ENCODE data around the gene MRGPRX2. TPM values are rescaled to one million over a fixed set of nuclear protein-coding genes. Genes with fewer than 3 reads are reported as not detected.
A peak's percentile ranks its signal among the peaks of the same experiment; 100 is the strongest.

The MRGPRX2 gene
- total and polyA plus RNA-seq, 2 donors (not counting 3 experiments of a cell fraction or from before 2014, with no cell fraction given): not detected

- no peaks in the 10 kb centered on the region for H3K9me3 ChIP-seq (replicated peaks; ENCODE audit: control insufficient read depth, insufficient read depth, low read length)
- H3K27ac ChIP-seq (ENCODE audit: insufficient read depth, low read depth, low read length): peak overlapping the region; percentile 78
- no TSS peak for BruUV-seq (replicated peaks)
- intact Hi-C loops (cut with micrococcal nuclease) (loop anchor here (1.0 kb wide), 1 partner anchor 8 kb away; no protein-coding TSS in a partner anchor), dilution Hi-C loops (cut with MboI; ENCODE audit: extremely low pct_ligation_motif_present, low sequenced_read_pairs) (no loop called here)
- H3K4me2 ChIP-seq (ENCODE audit: insufficient read depth, low read length): no peak overlapping the region
- no peak overlapping the region for H3K4me3 ChIP-seq (replicated peaks in 1 of 3; ENCODE audit: insufficient read depth in 1 of 3, low read depth in 1 of 3, low read length in 3 of 3)
- H3K9me1 ChIP-seq (replicated peaks; ENCODE audit: control insufficient read depth, extremely low read depth, insufficient read depth, low read length): no peaks in the 10 kb centered on the region
- H3K36me3 ChIP-seq (ENCODE audit: control insufficient read depth in 2 of 2, extremely low read depth in 1 of 2, insufficient read depth in 2 of 2, low read length in 2 of 2): no peaks in the 10 kb centered on the region
- peak; percentile 98 for FAIRE-seq
- ChIA-PET POLR2A (interaction anchor here (1.0 to 1.5 kb wide), 2 partner anchors 10 to 15 kb away, joined by 3 to 6 read pairs; no protein-coding TSS in a partner anchor), CTCF (interaction anchor here (1.0 to 2.9 kb wide), 4 partner anchors 8 to 25 kb away, joined by 3 to 43 read pairs (median 8); no protein-coding TSS in a partner anchor)
- DNase-seq (ENCODE audit: low read depth, low spot score): peak; percentile 97
- H3K79me2 ChIP-seq (ENCODE audit: control insufficient read depth, insufficient read depth, low read length): no peaks in the 10 kb centered on the region
- H3K4me1 ChIP-seq (ENCODE audit: control insufficient read depth, extremely low read depth, insufficient read depth, low read length): peaks cover 47% of the 10 kb centered on the region
- H2AFZ ChIP-seq (ENCODE audit: low read depth, low read length): no peak overlapping the region
- H4K20me1 ChIP-seq (replicated peaks; ENCODE audit: control insufficient read depth, extremely low read depth, insufficient read depth, low read length): no peaks in the 10 kb centered on the region
- TF ChIP-seq POLR2AphosphoS5 (IDR thresholded peaks at IDR 0.05; ENCODE audit: insufficient read depth, low read depth, low read length) (peak; percentile 92), FOS (IDR thresholded peaks at IDR 0.05; ENCODE audit: borderline replicate concordance, insufficient read depth, low read length) (peak; percentile 99), CTCF (IDR thresholded peaks at IDR 0.05; ENCODE audit: extremely low read depth in 1 of 2, insufficient read depth in 1 of 2, low read depth in 1 of 2, low read length in 2 of 2) (no peak), POLR2A (IDR thresholded peaks at IDR 0.05; ENCODE audit: low read depth, low read length) (peak; percentile 50), JUN (IDR thresholded peaks at IDR 0.05; ENCODE audit: borderline replicate concordance, insufficient read depth, insufficient read length, low read depth) (peak; percentile 95), MYC (IDR thresholded peaks at IDR 0.05; ENCODE audit: low read depth, low read length) (no peak), MAX (IDR thresholded peaks at IDR 0.05; ENCODE audit: insufficient read depth, insufficient read length) (no peak), EZH2 (IDR thresholded peaks at IDR 0.05; ENCODE audit: borderline replicate concordance, low read depth, low read length, severe bottlenecking) (no peak), GATA2 (IDR thresholded peaks at IDR 0.05; ENCODE audit: insufficient read depth, insufficient read length, low read depth, low read length) (peak; percentile 69)
- no peaks in the 10 kb centered on the region for H3K27me3 ChIP-seq (ENCODE audit: control insufficient read depth in 2 of 2, insufficient read depth in 2 of 2, low read length in 2 of 2)
- H3K9ac ChIP-seq (replicated peaks; ENCODE audit: extremely low read depth, insufficient read depth, low read length): no peak overlapping the region
Observed at GRCh38 chr11:19087658-19088057, 27.1 kb upstream of the MRGPRX2 start.

Data from endothelial cell of umbilical vein (primary cell).